ENCODE measurements around the gene CUL3.

DNA sequence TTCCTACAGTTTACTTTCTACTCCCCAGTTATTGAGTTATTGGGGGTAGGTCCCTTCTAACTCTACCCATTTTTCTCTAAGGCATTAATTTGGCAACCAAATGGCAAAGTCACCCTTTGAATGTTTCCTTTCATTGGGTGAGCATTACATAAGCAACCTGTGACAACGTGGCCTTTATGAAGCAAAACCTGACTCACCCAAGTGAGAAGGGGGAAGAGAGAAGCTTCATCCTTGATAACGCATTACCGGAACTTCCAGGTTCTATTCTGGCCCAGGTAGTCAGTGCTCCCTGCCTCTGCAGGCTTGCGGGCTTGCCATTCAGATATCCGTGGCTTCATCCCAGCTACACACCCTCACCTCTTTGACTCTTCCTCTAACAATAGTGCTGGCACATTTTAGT, 144.2 kb downstream of the CUL3 start:
- no peak for TF ChIP-seq CTCF (IDR thresholded peaks at IDR 0.05 in 4 of 5, conservative IDR thresholded peaks at IDR 0.05 in 1 of 5)
- no peak for TF ChIP-seq POLR2A (IDR thresholded peaks at IDR 0.05)

Data from gastrocnemius medialis (tissue), 4 donors.